GM18868 (cell line): ENCODE results near the gene PCDHB7.
"Not testable (repeated sequence)": the region's sequence is repeated elsewhere in the genome, so short reads cannot be mapped to it uniquely, and the experiment has no call there.

Experiments used
- ATAC-seq: cut with Tn5 transposase; IDR thresholded peaks from one replicate; pipeline ENCODE4 v1.9.1; 2021; ENCODE audit warnings: mild to moderate bottlenecking, moderate library complexity; ENCODE audit not compliant: unreplicated experiment

PCDHB7 gene

GRCh38 chr5:141216035-141216434 lies 43.6 kb downstream of the PCDHB7 start:
- not testable (repeated sequence) for ATAC-seq

GRCh38 chr5:141223112-141223783 lies 50.8 kb downstream of the PCDHB7 start, which contains the start of gene PCDHB14:
Gene PCDHB14 (plus strand): TSS chr5:141223343. CDS start chr5:141223506, 163 bp downstream.
- no peak for ATAC-seq

- ATAC-seq = not testable (repeated sequence)
Measured at GRCh38 chr5:141224844-141225243, 52.4 kb downstream of the PCDHB7 start.

- not testable (repeated sequence) for ATAC-seq
Measured at GRCh38 chr5:141225421-141225820, 53.0 kb downstream of the PCDHB7 start.
